SK-N-SH (cell line): ENCODE measurements around the gene TASOR2. TPM values are rescaled to one million over a fixed set of nuclear protein-coding genes. Genes with fewer than 3 reads are reported as not detected.

Experiments
- CTCF ChIA-PET: fragments of 300-600, 350-600 bp; formaldehyde crosslinking; extraction: SDS; loops from one replicate; lab custom pipeline; 2021; lab: Yijun Ruan, JAX
- POLR2A ChIA-PET: fragments of 350-600 bp; sonication (Branson Sonifier 250); formaldehyde crosslinking; extraction: SDS; loops from one replicate; lab custom pipeline; 2020; ENCODE audit warnings: antibody characterized with exemption, inconsistent platforms; lab: Yijun Ruan, JAX
- DNase-seq: peaks from one replicate; pipeline ENCODE4 v3.0.0; 2012
- H2AFZ ChIP-seq: fragments of 200-600 bp; sonication (generic); 2 replicates; pipeline ENCODE4 v1.8.1; 2016; ENCODE audit warnings: antibody characterized with exemption, mild to moderate bottlenecking, low read depth
- H3F3A ChIP-seq: fragments of 200-600 bp; sonication (generic); replicated peaks from 2 replicates; pipeline ENCODE3; 2016; ENCODE audit warnings: antibody characterized with exemption, mild to moderate bottlenecking; ENCODE audit not compliant: insufficient read depth
- H3K27ac ChIP-seq, 2 experiments: fragments of 200-500 bp in 1 of 2; fragments of 200-600 bp in 1 of 2; sonication (Bioruptor generic) in 1 of 2; sonication (generic), shearing (Covaris generic) in 1 of 2; 2 replicates each; pipeline versions ENCODE4 v1.5.1 to v1.6.1; 2014 to 2016; ENCODE audit warnings: low read depth in 2 of 2, inconsistent platforms in 1 of 2, low read length in 1 of 2, mild to moderate bottlenecking in 1 of 2, mixed read lengths in 1 of 2
- H3K27me3 ChIP-seq: fragments of 200-600 bp; sonication (generic), shearing (Covaris generic); 2 replicates; pipeline ENCODE4 v1.6.1; 2016; ENCODE audit warnings: mixed run types; ENCODE audit not compliant: insufficient read depth
- H3K36me3 ChIP-seq, 2 experiments: fragments of 200-500 bp in 1 of 2; fragments of 200-600 bp in 1 of 2; sonication (Bioruptor generic) in 1 of 2; sonication (generic) in 1 of 2; replicated peaks in 1 of 2; 2 replicates each; pipeline versions ENCODE3 to v1.5.1; 2014 to 2016; ENCODE audit warnings: low read length in 1 of 2, mild to moderate bottlenecking in 1 of 2; ENCODE audit not compliant: insufficient read depth in 2 of 2, control insufficient read depth in 1 of 2
- H3K4me1 ChIP-seq, 2 experiments: fragments of 200-500 bp in 1 of 2; fragments of 200-600 bp in 1 of 2; sonication (Bioruptor generic) in 1 of 2; sonication (generic), shearing (Covaris generic) in 1 of 2; 2 replicates each; pipeline versions ENCODE4 v1.5.1 to v1.6.1; 2014 to 2016; ENCODE audit warnings: low read depth in 1 of 2, low read length in 1 of 2, mixed run types in 1 of 2; ENCODE audit not compliant: insufficient read depth in 2 of 2, control insufficient read depth in 1 of 2
- H3K4me2 ChIP-seq: fragments of 200-600 bp; sonication (generic), shearing (Covaris generic); 2 replicates; pipeline ENCODE4 v1.6.1; 2017; ENCODE audit warnings: mixed run types
- H3K4me3 ChIP-seq, 2 experiments: fragments of 200-500 bp in 1 of 2; fragments of 200-600 bp in 1 of 2; sonication (Bioruptor generic) in 1 of 2; sonication (generic), shearing (Covaris generic) in 1 of 2; 2 replicates each; pipeline versions ENCODE4 v1.5.1 to v1.8.1; 2014 to 2016; ENCODE audit warnings: low read depth in 2 of 2, inconsistent platforms in 1 of 2, low read length in 1 of 2, mild to moderate bottlenecking in 1 of 2, mixed read lengths in 1 of 2, moderate library complexity in 1 of 2
- H3K79me2 ChIP-seq: fragments of 200-600 bp; sonication (generic); 2 replicates; pipeline ENCODE4 v1.8.1; 2017; ENCODE audit warnings: mild to moderate bottlenecking; ENCODE audit not compliant: insufficient read depth
- H3K9ac ChIP-seq: fragments of 200-600 bp; sonication (generic); 2 replicates; pipeline ENCODE4 v1.6.1; 2017; ENCODE audit warnings: mixed run types
- H3K9me2 ChIP-seq: fragments of 200-600 bp; sonication (generic); 2 replicates; pipeline ENCODE4 v1.6.1; 2017; ENCODE audit warnings: mixed run types
- H3K9me3 ChIP-seq: fragments of 200-600 bp; sonication (generic); 2 replicates; pipeline ENCODE4 v1.6.1; 2017; ENCODE audit warnings: mixed run types, mild to moderate bottlenecking, moderate library complexity
- H4K20me1 ChIP-seq: fragments of 200-600 bp; sonication (generic); 2 replicates; pipeline ENCODE4 v1.6.1; 2017; ENCODE audit warnings: mild to moderate bottlenecking, mixed run types; ENCODE audit not compliant: insufficient read depth
- FOSL2 ChIP-seq: IDR thresholded peaks from 2 replicates; pipeline ENCODE4 v1.4.0; 2012; ENCODE audit warnings: low read depth, mild to moderate bottlenecking, moderate library complexity, borderline replicate concordance
- JUND ChIP-seq: IDR thresholded peaks from 2 replicates; pipeline ENCODE4 v1.4.0; 2012
- MAX ChIP-seq: IDR thresholded peaks from 2 replicates; pipeline ENCODE4 v1.4.0; 2012; ENCODE audit warnings: low read depth
- RAD21 ChIP-seq: IDR thresholded peaks from 2 replicates; pipeline ENCODE4 v1.6.1; 2012; ENCODE audit warnings: mild to moderate bottlenecking, low read length
- TEAD4 ChIP-seq: IDR thresholded peaks from 2 replicates; pipeline ENCODE4 v1.4.0; 2012; ENCODE audit warnings: mild to moderate bottlenecking, borderline replicate concordance; ENCODE audit not compliant: insufficient read depth
- USF1 ChIP-seq: IDR thresholded peaks from 2 replicates; pipeline ENCODE4 v1.4.0; 2012; ENCODE audit warnings: low read depth, borderline replicate concordance
- USF2 ChIP-seq: fragments of 150-350 bp; IDR thresholded peaks from 2 replicates; pipeline ENCODE4 v1.6.1; 2017; ENCODE audit warnings: antibody characterized with exemption, low read length, low read depth, borderline replicate concordance
- WGBS: methylation state at CpG from one replicate; pipeline ENCODE4 v1.1.6; 2017; ENCODE audit warnings: low lambda C conversion rate; 5-methylcytosine and 5-hydroxymethylcytosine counted together
- polyA plus RNA-seq, 3 experiments: library from polyadenylated mRNA; depleted of rRNA; stranded (reverse); fragments of >200 nt; gene quantifications; 2 replicates each; pipeline ENCODE4 v1.2.3, GENCODE V29; 2012
- TF ChIP-seq, protein P1 (sequence below): IDR thresholded peaks from 2 replicates; pipeline ENCODE4; 2012
- TF ChIP-seq, protein P2 (sequence below): IDR thresholded peaks from 2 replicates; pipeline ENCODE4 v1.6.1; 2012; ENCODE audit warnings: mild to moderate bottlenecking, low read depth, low read length, moderate library complexity

Gene TASOR2
- polyA plus RNA-seq, 1 of the 3 experiments (the other 2 are of a cell fraction) = 21.2 TPM

DNA sequence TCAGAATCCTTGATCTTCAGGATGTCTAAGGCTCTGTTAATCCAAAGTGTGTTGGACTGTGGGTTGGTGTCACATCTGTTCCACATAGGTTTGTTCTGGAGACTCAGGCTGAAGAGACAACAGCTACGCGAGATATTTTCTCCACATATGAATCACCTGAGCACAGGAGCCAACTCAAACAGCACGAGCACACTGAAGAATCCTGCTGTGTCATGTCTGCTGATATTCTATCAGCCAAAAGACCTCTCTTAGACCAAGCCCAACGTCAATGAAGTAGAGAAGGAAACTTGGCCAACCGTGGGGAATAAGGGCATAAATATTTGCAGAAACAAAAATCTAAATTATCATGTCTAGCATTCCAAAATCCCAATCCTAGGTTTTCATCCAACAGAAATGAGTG is 2.7 kb upstream of the TASOR2 start:
- Histone ChIP-seq H2AFZ (no peak overlapping the region), H3K4me3 (no peak overlapping the region), H3K27me3 (no peaks in the 10 kb centered on the region), H3F3A (peaks cover 8% of the 10 kb centered on the region), H3K9me2 (no peaks in the 10 kb centered on the region), H3K9ac (no peak overlapping the region), H3K4me2 (no peak overlapping the region), H3K4me1 (peaks cover 8 to 9% of the 10 kb centered on the region in 2 experiments), H3K36me3 (peaks cover 0 to 3% of the 10 kb centered on the region in 2 experiments), H3K9me3 (no peaks in the 10 kb centered on the region), H3K79me2 (peaks cover 23% of the 10 kb centered on the region), H4K20me1 (peaks cover 13% of the 10 kb centered on the region), H3K27ac (no peak overlapping the region)
- CTCF ChIA-PET = interaction anchor here (1.6 kb wide), 1 partner anchor 52 kb away, joined by 3 read pairs; no protein-coding TSS in a partner anchor
- WGBS = 79% methylated on average over 5 of the region's 5 CpGs
- POLR2A ChIA-PET = no interaction called here
- TF ChIP-seq, protein P1, sequence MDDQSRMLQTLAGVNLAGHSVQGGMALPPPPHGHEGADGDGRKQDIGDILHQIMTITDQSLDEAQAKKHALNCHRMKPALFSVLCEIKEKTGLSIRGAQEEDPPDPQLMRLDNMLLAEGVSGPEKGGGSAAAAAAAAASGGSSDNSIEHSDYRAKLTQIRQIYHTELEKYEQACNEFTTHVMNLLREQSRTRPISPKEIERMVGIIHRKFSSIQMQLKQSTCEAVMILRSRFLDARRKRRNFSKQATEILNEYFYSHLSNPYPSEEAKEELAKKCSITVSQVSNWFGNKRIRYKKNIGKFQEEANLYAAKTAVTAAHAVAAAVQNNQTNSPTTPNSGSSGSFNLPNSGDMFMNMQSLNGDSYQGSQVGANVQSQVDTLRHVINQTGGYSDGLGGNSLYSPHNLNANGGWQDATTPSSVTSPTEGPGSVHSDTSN = no peak
- TF ChIP-seq USF1 (no peak), TEAD4 (no peak), USF2 (no peak)
- no peak for DNase-seq

- CTCF ChIA-PET = interaction anchor here (1.2 to 1.6 kb wide), 3 partner anchors 10 to 241 kb away, joined by 3 to 5 read pairs (median 3); no protein-coding TSS in a partner anchor
These were observed 1.6 kb upstream of the TASOR2 start for GRCh38 chr10:5683065-5683464.

More at GRCh38 chr10:5683065-5683464, 1.6 kb upstream of the TASOR2 start:
- Histone ChIP-seq H3K27ac (no peak overlapping the region), H3K4me2 (no peak overlapping the region), H3K9ac (no peak overlapping the region), H3K27me3 (no peaks in the 10 kb centered on the region), H3K36me3 (peaks cover 0 to 10% of the 10 kb centered on the region in 2 experiments), H2AFZ (no peak overlapping the region), H3K4me3 (no peak overlapping the region), H3F3A (peaks cover 8% of the 10 kb centered on the region), H3K9me2 (no peaks in the 10 kb centered on the region), H3K79me2 (peaks cover 34% of the 10 kb centered on the region), H3K4me1 (peaks cover 8 to 9% of the 10 kb centered on the region in 2 experiments), H4K20me1 (peaks cover 23% of the 10 kb centered on the region), H3K9me3 (no peaks in the 10 kb centered on the region)
- POLR2A ChIA-PET = no interaction called here
- 86% methylated on average over 3 of the region's 3 CpGs for WGBS
- TF ChIP-seq, protein P2, sequence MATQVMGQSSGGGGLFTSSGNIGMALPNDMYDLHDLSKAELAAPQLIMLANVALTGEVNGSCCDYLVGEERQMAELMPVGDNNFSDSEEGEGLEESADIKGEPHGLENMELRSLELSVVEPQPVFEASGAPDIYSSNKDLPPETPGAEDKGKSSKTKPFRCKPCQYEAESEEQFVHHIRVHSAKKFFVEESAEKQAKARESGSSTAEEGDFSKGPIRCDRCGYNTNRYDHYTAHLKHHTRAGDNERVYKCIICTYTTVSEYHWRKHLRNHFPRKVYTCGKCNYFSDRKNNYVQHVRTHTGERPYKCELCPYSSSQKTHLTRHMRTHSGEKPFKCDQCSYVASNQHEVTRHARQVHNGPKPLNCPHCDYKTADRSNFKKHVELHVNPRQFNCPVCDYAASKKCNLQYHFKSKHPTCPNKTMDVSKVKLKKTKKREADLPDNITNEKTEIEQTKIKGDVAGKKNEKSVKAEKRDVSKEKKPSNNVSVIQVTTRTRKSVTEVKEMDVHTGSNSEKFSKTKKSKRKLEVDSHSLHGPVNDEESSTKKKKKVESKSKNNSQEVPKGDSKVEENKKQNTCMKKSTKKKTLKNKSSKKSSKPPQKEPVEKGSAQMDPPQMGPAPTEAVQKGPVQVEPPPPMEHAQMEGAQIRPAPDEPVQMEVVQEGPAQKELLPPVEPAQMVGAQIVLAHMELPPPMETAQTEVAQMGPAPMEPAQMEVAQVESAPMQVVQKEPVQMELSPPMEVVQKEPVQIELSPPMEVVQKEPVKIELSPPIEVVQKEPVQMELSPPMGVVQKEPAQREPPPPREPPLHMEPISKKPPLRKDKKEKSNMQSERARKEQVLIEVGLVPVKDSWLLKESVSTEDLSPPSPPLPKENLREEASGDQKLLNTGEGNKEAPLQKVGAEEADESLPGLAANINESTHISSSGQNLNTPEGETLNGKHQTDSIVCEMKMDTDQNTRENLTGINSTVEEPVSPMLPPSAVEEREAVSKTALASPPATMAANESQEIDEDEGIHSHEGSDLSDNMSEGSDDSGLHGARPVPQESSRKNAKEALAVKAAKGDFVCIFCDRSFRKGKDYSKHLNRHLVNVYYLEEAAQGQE = no peak
- no peak for TF ChIP-seq MAX
- TF ChIP-seq JUND = no peak
- TF ChIP-seq USF1 = no peak
- TF ChIP-seq FOSL2 = no peak
- no peak for TF ChIP-seq RAD21
- no peak for DNase-seq
